Mesendoderm (in vitro differentiated cells): Measurements from ENCODE around the gene ADGRG1.

Experiments used
- DNase-seq: peaks from one replicate; pipeline ENCODE4 v3.0.0; 2013
- H2AK5ac ChIP-seq: 2 replicates; pipeline ENCODE4 v1.6.1; 2013; ENCODE audit warnings: low read length, inconsistent platforms
- H2BK120ac ChIP-seq: 2 replicates; pipeline ENCODE4 v1.6.1; 2013; ENCODE audit warnings: low read depth, mild to moderate bottlenecking, low read length, moderate library complexity, mixed read lengths
- H2BK15ac ChIP-seq: replicated peaks from 2 replicates; pipeline ENCODE4 v1.6.1; 2013; ENCODE audit warnings: low read depth, mild to moderate bottlenecking, moderate library complexity
- H2BK5ac ChIP-seq: 2 replicates; pipeline ENCODE4 v1.6.1; 2013; ENCODE audit warnings: low read length, inconsistent platforms
- H3K18ac ChIP-seq: 2 replicates; pipeline ENCODE4 v1.6.1; 2013; ENCODE audit warnings: mild to moderate bottlenecking, low read length, mixed read lengths
- H3K23ac ChIP-seq: one replicate; pipeline ENCODE4 v1.6.1; 2013; ENCODE audit warnings: low read length
- H3K27ac ChIP-seq: 2 replicates; pipeline ENCODE4 v1.5.1; 2013; ENCODE audit warnings: low read depth, mild to moderate bottlenecking, inconsistent platforms, low read length, moderate library complexity
- H3K27me3 ChIP-seq: 2 replicates; pipeline ENCODE4 v1.6.1; 2013; ENCODE audit warnings: low read length, control low read depth, mild to moderate bottlenecking, inconsistent platforms; ENCODE audit not compliant: insufficient read depth, poor library complexity
- H3K36me3 ChIP-seq: 2 replicates; pipeline ENCODE4 v1.6.1; 2013; ENCODE audit warnings: low read length, inconsistent platforms; ENCODE audit not compliant: control insufficient read depth, insufficient read depth
- H3K4ac ChIP-seq: one replicate; pipeline ENCODE4 v1.6.1; 2013; ENCODE audit warnings: low read depth, mild to moderate bottlenecking, low read length, moderate library complexity
- H3K4me1 ChIP-seq: 2 replicates; pipeline ENCODE4 v1.6.1; 2013; ENCODE audit warnings: low read depth, low read length, inconsistent platforms; ENCODE audit not compliant: control insufficient read depth
- H3K4me2 ChIP-seq: 2 replicates; pipeline ENCODE4 v1.6.1; 2013; ENCODE audit warnings: low read length
- H3K4me3 ChIP-seq: 2 replicates; pipeline ENCODE4 v1.5.1; 2013; ENCODE audit warnings: mild to moderate bottlenecking, low read length
- H3K56ac ChIP-seq: one replicate; pipeline ENCODE4 v1.6.1; 2013; ENCODE audit warnings: low read length
- H3K79me1 ChIP-seq: 2 replicates; pipeline ENCODE4 v1.6.1; 2013; ENCODE audit warnings: low read length, inconsistent platforms
- H3K79me2 ChIP-seq: 2 replicates; pipeline ENCODE4 v1.6.1; 2013; ENCODE audit warnings: mild to moderate bottlenecking, low read length; ENCODE audit not compliant: control insufficient read depth, insufficient read depth
- H3K9ac ChIP-seq: 2 replicates; pipeline ENCODE4 v1.6.1; 2013; ENCODE audit warnings: low read length, inconsistent platforms
- H4K5ac ChIP-seq: one replicate; pipeline ENCODE4 v1.6.1; 2013; ENCODE audit warnings: low read length
- H4K8ac ChIP-seq: one replicate; pipeline ENCODE4 v1.6.1; 2013; ENCODE audit warnings: low read depth, mild to moderate bottlenecking, control low read depth, low read length, moderate library complexity
- WGBS: extraction: QIAGEN DNeasy Blood & Tissue Kit; methylation state at CpG from one replicate; pipeline ENCODE4 v1.1.7; 2013; ENCODE audit warnings: low lambda C conversion rate, missing lambda C conversion rate; ENCODE audit not compliant: insufficient coverage; ENCODE audit errors: extremely low coverage; 5-methylcytosine and 5-hydroxymethylcytosine counted together

Gene ADGRG1

DNA sequence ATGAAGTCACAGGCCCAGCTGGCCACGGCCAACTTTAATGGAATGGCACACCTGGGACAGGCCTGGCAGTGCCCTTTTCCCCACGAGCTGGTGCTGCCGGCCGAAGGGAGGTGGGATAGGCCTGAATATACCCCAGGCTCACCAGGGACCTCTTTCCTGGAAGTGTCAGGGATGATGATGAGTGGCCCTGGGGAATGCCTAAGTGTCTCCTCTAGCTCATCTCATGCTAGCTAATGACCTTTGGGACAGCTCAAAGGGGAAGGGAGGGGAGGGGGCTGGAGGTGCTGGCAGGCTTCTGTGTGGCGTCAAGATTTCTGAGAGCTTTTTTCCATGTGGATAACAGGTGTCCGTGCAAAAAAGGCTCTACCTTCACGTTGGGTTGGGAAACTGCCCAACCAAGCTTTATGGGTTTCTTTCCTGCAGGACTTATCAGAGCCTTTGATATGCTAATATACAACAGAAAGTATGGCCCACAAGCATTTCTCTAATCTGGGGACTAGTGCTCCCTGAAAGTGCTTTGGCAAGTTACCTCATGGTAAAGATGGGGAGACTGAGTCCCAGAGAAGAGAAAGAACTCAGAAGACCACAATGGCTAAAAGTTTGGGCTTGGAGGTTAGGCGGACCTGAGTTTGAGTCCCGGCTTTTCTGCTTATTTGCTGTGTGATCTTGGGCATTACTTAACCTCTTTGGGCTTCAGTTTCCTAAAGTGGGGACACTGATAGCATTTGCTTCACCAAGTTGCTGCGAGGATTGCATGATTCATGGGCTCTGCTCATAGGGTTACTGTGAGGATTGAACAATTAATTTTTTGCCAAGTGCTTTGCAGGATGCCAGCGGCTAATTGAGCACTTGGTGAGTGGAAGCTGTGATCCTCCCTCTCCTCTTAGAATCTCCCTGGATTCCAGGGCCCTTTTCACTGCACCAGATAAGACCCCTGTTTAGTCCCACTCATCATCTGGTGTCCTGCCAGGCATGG lies 14.0 kb downstream of the ADGRG1 start:
- no CpG with 5 or more reads among the region's 11 CpGs for WGBS
- no peak overlapping the region for H4K8ac ChIP-seq
- no peak overlapping the region for H3K18ac ChIP-seq
- no peaks in the 10 kb centered on the region for H3K27me3 ChIP-seq
- no peak overlapping the region for H2AK5ac ChIP-seq
- no peak overlapping the region for H3K4me3 ChIP-seq
- DNase-seq = no peak
- H3K56ac ChIP-seq = no peak overlapping the region
- H2BK120ac ChIP-seq = no peak overlapping the region
- no peaks in the 10 kb centered on the region for H3K79me2 ChIP-seq
- no peak overlapping the region for H3K4ac ChIP-seq
- H4K5ac ChIP-seq = no peak overlapping the region
- H2BK15ac ChIP-seq = no peak overlapping the region
- H3K23ac ChIP-seq = no peak overlapping the region
- H3K27ac ChIP-seq = no peak overlapping the region
- H3K36me3 ChIP-seq = no peaks in the 10 kb centered on the region
- H3K79me1 ChIP-seq = no peaks in the 10 kb centered on the region
- H3K9ac ChIP-seq = no peak overlapping the region
- H3K4me2 ChIP-seq = no peak overlapping the region
- H2BK5ac ChIP-seq = no peak overlapping the region
- no peaks in the 10 kb centered on the region for H3K4me1 ChIP-seq

DNA sequence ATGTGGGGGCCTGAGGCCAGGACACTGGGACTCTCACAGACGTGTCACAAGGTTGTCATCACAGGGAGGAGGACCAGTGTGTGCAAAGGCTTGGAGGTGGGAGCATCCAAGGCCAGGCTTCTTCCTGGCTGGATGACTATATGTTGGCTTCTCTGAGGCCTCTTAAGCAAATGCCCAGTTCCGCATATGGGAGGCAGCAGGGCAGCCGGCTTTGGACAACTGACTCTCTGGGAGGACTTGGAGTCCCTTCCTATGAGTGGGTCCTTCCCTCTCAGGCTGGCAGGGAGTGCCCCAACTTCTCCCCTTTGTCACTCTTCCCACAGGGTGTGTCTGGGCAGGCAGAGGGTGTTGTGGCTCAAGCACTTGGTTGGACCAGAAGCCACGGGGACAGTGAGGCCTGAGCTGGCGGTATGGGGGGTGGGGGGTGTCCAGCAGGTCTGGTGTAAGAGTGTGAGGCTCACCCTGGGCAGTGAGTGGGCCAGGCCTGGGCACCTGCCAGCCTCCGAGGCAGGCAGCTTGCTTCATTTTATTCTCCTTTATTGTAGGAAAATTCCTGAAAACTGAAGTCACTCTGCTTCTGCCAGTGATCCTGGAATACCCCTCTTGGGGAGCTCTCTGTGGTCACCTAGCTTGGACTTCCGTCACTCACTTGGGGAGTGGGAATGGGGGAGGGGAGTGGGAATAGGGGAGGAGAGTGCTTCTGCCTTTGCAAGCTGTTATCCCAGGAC lies 14.9 kb downstream of the ADGRG1 start:
- Histone ChIP-seq H3K27ac (no peak overlapping the region), H3K36me3 (no peaks in the 10 kb centered on the region), H2BK5ac (no peak overlapping the region), H4K8ac (no peak overlapping the region), H3K79me1 (no peaks in the 10 kb centered on the region), H3K79me2 (no peaks in the 10 kb centered on the region), H3K18ac (no peak overlapping the region), H3K4me3 (no peak overlapping the region), H3K4me2 (no peak overlapping the region), H3K27me3 (no peaks in the 10 kb centered on the region), H2BK120ac (no peak overlapping the region), H3K23ac (no peak overlapping the region), H2BK15ac (no peak overlapping the region), H2AK5ac (no peak overlapping the region), H3K56ac (no peak overlapping the region), H3K4ac (no peak overlapping the region), H4K5ac (no peak overlapping the region), H3K9ac (no peak overlapping the region), H3K4me1 (no peaks in the 10 kb centered on the region)
- DNase-seq = peak; percentile 62
- WGBS = no CpG with 5 or more reads among the region's 7 CpGs

GRCh38 chr16:57643910-57644309 lies 15.5 kb downstream of the ADGRG1 start:
- Histone ChIP-seq H4K5ac (no peak overlapping the region), H3K79me1 (no peaks in the 10 kb centered on the region), H3K23ac (no peak overlapping the region), H3K36me3 (no peaks in the 10 kb centered on the region), H3K4me3 (no peak overlapping the region), H3K4me1 (no peaks in the 10 kb centered on the region), H2AK5ac (no peak overlapping the region), H4K8ac (no peak overlapping the region), H2BK15ac (no peak overlapping the region), H2BK5ac (no peak overlapping the region), H3K9ac (no peak overlapping the region), H3K27ac (no peak overlapping the region), H3K56ac (no peak overlapping the region), H3K27me3 (no peaks in the 10 kb centered on the region), H3K4ac (no peak overlapping the region), H3K18ac (no peak overlapping the region), H3K4me2 (no peak overlapping the region), H2BK120ac (no peak overlapping the region), H3K79me2 (no peaks in the 10 kb centered on the region)
- no CpG with 5 or more reads among the region's 9 CpGs for WGBS
- no peak for DNase-seq

DNA sequence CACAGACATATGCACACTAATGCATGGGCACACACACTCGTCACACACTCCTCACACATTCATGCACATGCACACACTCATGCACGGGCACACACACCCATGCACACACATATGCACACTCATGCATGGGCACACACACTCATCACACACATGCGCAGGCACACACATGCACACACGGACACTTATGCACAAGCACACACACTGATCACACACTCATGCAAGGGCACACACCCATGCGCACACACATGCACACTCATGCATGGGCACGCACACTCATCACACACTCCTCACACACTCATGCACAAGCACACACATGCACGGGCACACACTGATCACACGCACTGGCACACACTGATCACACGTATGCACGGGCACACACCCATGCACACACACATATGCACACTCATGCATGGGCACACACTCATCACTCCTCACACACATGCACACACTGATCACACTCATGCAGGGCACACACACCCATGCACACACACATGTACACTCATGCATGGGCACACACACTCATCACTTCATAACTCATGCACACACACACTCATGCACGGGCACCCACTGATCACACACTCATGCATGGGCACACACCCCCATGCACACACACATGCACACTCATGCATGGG lies 16.1 kb downstream of the ADGRG1 start:
- no peak overlapping the region for H3K4me3 ChIP-seq
- no peak for DNase-seq
- no peak overlapping the region for H3K9ac ChIP-seq
- no peak overlapping the region for H3K27ac ChIP-seq
- H3K4me2 ChIP-seq = no peak overlapping the region
- H2BK5ac ChIP-seq = no peak overlapping the region
- no peak overlapping the region for H2AK5ac ChIP-seq
- no peaks in the 10 kb centered on the region for H3K27me3 ChIP-seq
- no peak overlapping the region for H3K56ac ChIP-seq
- no peak overlapping the region for H4K8ac ChIP-seq
- H3K4ac ChIP-seq = no peak overlapping the region
- no CpG with 5 or more reads among the region's 11 CpGs for WGBS
- no peak overlapping the region for H2BK120ac ChIP-seq
- H3K23ac ChIP-seq = no peak overlapping the region
- no peak overlapping the region for H3K18ac ChIP-seq
- no peaks in the 10 kb centered on the region for H3K79me2 ChIP-seq
- no peaks in the 10 kb centered on the region for H3K79me1 ChIP-seq
- no peak overlapping the region for H2BK15ac ChIP-seq
- no peak overlapping the region for H4K5ac ChIP-seq
- no peaks in the 10 kb centered on the region for H3K36me3 ChIP-seq
- no peaks in the 10 kb centered on the region for H3K4me1 ChIP-seq

DNA sequence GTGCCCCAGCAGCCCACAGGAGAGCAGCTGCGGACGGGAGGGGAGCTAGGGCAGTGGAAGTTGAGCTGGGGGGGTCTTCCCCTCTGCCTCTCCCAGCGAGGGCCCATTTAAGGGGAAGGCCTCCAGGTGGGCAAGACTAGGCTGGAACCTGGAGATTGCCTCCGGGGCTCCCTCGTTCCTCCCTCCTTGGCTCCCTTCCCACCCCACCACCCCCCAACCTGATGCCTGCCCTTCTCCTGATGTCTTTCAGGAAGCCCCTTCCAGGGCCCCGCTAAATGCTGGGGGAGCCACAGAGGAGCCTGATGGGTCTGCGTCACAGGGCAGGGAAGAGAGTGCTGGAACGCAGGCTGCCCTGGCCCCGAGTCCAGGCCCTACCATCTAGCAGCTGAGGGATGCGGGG lies 16.7 kb downstream of the ADGRG1 start:
- no peak overlapping the region for H3K27ac ChIP-seq
- H3K18ac ChIP-seq = no peak overlapping the region
- no peak overlapping the region for H2AK5ac ChIP-seq
- no peaks in the 10 kb centered on the region for H3K79me2 ChIP-seq
- no peaks in the 10 kb centered on the region for H3K36me3 ChIP-seq
- DNase-seq = no peak
- no peaks in the 10 kb centered on the region for H3K27me3 ChIP-seq
- no peak overlapping the region for H3K4me3 ChIP-seq
- no peak overlapping the region for H3K23ac ChIP-seq
- H3K79me1 ChIP-seq = no peaks in the 10 kb centered on the region
- no peak overlapping the region for H3K9ac ChIP-seq
- H4K8ac ChIP-seq = no peak overlapping the region
- no peak overlapping the region for H2BK15ac ChIP-seq
- H2BK120ac ChIP-seq = no peak overlapping the region
- H3K4me1 ChIP-seq = no peaks in the 10 kb centered on the region
- no peak overlapping the region for H3K4ac ChIP-seq
- H3K56ac ChIP-seq = no peak overlapping the region
- no peak overlapping the region for H3K4me2 ChIP-seq
- no CpG with 5 or more reads among the region's 10 CpGs for WGBS
- H4K5ac ChIP-seq = no peak overlapping the region
- H2BK5ac ChIP-seq = no peak overlapping the region
